A375 (cell line): Measurements from ENCODE around the gene PSMD7. TPM values are rescaled to one million over a fixed set of nuclear protein-coding genes. Genes with fewer than 3 reads are reported as not detected.

ENCODE experiments used
- total RNA-seq: library from RNA; depleted of rRNA; stranded (reverse); fragments of >200 nt; shearing (Covaris generic); gene quantifications from 2 replicates; pipeline ENCODE4 v1.2.3, GENCODE V29; 2014; rRNA removed

PSMD7 gene
- 105 and 118 TPM in 2 replicates for total RNA-seq

DNA sequence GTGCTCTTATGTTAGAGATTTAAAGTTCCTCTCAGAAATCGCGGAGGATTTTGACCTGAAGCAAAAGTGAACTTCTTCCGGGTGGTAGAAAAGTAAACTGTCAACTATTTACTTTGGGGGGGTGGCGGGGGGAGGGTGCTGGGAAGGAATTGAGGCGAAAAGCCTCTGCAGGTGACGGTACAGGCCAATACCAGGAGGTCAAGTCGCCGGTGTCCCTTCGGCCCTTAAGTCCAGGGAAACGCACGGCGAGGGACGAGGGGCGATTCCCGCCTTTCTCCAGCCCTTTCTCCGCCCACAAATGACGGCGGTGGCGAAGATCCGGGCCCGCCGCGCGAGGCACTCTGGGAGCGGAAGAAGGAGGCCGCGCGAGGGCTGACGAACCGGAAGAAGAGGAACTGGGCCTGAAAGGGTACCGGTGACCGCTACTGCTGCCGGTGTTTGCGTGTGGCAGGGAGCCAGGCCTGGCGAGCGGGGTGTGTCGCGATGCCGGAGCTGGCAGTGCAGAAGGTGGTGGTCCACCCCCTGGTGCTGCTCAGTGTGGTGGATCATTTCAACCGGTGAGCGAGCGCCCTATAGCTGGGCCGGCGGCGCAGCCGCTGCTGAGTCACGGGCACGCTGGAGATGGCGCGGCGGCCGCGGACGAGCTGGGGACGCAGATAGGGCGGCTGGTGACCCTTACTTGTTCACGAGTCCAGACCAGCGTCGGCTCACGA, at the start of gene PSMD7:
PSMD7 (plus strand) TSS at position 383 of the 713 bp plus-strand sequence; CDS start at position 484, 101 bp downstream.

Other genes with a start within 250 kb of the PSMD7 start
- gene NPIPB15, start 79.5 kb downstream of the PSMD7 start, total RNA-seq: 2.2 and 2.4 TPM in 2 replicates
- 3.9 and 5.8 TPM in 2 replicates for gene CLEC18B, start 124.7 kb downstream of the PSMD7 start, total RNA-seq